GM18867 (cell line): ENCODE data around the gene CDC6.
A peak's percentile ranks its signal among the peaks of the same experiment; 100 is the strongest.

Source experiments
- ATAC-seq: cut with Tn5 transposase; IDR thresholded peaks from one replicate; pipeline ENCODE4 v1.9.1; 2021; ENCODE audit warnings: mild to moderate bottlenecking, moderate library complexity; ENCODE audit not compliant: unreplicated experiment

The CDC6 gene, protein sequence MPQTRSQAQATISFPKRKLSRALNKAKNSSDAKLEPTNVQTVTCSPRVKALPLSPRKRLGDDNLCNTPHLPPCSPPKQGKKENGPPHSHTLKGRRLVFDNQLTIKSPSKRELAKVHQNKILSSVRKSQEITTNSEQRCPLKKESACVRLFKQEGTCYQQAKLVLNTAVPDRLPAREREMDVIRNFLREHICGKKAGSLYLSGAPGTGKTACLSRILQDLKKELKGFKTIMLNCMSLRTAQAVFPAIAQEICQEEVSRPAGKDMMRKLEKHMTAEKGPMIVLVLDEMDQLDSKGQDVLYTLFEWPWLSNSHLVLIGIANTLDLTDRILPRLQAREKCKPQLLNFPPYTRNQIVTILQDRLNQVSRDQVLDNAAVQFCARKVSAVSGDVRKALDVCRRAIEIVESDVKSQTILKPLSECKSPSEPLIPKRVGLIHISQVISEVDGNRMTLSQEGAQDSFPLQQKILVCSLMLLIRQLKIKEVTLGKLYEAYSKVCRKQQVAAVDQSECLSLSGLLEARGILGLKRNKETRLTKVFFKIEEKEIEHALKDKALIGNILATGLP

DNA sequence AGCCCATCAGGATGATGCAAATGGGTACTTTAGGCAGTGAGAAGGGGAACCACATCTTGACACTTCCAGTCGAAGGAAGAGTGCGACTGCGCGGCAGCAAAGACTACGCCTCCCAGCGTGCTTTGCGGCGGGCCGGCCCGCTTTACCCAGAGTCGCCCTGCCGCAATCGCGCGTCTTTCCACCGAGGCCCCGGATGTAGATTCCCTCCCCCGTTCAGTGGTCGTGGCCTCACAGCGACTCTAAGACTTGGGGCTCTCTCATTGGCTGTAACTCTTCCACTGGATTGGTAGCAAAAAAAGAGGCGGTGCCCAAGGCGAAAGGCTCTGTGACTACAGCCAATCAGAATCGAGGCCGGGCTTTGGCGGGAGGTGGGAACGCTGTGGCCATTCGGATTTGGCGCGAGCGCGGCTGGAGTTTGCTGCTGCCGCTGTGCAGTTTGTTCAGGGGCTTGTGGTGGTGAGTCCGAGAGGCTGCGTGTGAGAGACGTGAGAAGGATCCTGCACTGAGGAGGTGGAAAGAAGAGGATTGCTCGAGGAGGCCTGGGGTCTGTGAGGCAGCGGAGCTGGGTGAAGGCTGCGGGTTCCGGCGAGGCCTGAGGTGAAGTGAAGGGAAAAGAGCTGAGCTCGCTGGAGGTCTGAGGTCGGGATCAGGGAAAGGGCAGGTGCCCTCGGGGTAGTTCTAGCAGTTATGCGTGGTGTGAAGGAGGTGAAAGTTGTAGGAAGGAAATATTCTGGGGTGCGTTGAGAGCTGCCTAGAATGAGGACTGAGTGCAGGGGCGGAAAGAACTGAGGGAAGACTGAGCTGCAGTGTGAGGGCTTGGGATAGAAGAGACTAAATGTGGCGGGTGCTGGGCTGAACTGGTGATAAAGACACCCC, at the start of gene CDC6:
CDC6 (plus strand) TSS at position 386 of the 876 bp plus-strand sequence. CDS start 1,542 bp downstream, outside the sequence.
- ATAC-seq: peak; percentile 90

DNA sequence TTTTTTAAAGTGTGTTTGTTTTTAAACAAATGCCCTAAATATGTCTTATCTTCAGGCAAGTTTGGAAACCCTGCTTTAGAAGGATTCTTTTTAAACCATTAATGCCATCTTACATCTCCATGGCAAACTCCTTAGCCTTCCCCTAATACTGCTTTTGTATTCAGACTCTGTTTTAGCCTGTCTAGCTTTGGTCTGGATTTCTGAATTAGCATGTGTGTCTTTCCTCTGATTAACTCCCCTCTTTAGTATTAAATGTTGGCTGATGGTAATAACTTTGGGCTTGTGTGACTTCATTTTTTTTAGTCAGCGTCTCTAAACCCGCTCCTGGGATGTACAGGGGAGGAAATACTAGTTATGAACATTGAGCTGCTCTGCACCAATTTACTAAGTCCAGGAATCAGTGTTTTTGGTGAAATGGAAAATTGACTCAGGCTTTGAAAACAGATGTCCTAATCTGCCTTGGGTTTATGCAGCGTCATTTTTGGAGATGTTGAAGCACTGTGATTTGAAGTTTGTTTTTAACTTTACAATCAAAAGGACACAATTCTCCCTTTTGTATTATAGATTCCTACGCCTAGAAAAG, 46.3 kb upstream of the CDC6 start:
- no peak for ATAC-seq

- ATAC-seq: no peak
Observed at GRCh38 chr17:40242774-40243173, 44.9 kb upstream of the CDC6 start.

DNA sequence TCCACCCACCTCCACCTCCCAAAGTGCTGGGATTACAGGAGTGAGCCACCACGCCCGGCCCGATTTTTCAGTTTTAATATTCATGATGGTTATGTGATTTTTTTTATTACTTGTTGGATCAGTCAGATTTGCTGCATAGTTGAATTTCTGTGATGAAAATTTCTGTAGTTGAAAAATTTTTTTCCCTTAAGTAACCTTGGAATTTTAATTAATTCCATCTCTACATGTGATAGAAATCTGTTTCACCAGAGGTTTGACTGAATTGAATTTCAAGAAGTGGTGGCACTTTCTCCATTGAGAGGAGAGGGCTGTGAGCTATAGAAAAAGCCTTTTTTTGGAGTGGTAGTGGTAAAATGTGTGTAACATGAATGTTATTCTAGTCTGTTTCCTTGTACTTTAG, 43.9 kb upstream of the CDC6 start:
- no peak for ATAC-seq

GRCh38 chr17:40244255-40244654, 43.4 kb upstream of the CDC6 start:
- no peak for ATAC-seq

GRCh38 chr17:40247926-40248495, 39.7 kb upstream of the CDC6 start:
- no peak for ATAC-seq

DNA sequence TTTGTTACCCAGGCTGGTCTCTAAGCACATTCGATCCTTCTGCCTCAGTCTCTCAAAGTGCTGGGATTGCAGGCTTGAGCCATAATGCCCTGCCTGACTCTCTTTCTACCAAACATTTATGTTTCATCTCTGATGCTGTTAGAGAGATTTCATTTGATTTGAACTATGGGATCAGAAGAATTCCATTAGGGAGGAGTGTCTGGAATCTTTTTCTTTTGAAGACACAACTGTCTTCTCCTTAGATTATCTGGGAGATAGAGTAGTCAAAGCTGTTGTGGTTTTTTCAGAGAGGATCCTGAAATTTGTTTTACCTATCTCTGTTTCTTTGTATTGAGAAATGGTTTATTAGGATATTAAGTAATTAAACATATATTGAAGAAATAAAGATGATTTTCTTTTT, 39.2 kb upstream of the CDC6 start:
- no peak for ATAC-seq

- no peak for ATAC-seq
Observed at GRCh38 chr17:40251576-40251975, 36.1 kb upstream of the CDC6 start.

- no peak for ATAC-seq
Observed at GRCh38 chr17:40253565-40253964, 34.1 kb upstream of the CDC6 start.

- ATAC-seq: no peak
Observed at GRCh38 chr17:40259505-40259904, 28.2 kb upstream of the CDC6 start.

DNA sequence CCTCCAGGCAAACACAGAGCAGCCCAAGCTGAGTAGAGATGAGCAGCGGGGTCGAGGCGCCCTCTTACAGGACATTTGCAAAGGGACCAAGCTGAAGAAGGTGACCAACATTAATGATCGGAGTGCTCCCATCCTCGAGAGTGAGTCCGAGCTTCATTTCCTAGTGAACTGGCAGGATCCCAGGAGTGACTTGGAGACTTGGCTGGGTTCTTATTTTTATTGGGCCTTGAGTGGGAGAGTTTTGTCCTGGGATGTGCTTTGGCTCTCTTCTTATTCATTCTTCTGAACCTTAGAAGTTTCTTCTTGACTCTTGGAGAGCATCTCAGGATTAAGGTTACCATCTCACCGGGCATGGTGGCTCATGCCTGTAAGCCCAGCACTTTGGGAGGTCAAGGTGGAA, 27.2 kb upstream of the CDC6 start:
- no peak for ATAC-seq

- ATAC-seq: no peak
Observed at GRCh38 chr17:40264458-40265185, 23.1 kb upstream of the CDC6 start.

DNA sequence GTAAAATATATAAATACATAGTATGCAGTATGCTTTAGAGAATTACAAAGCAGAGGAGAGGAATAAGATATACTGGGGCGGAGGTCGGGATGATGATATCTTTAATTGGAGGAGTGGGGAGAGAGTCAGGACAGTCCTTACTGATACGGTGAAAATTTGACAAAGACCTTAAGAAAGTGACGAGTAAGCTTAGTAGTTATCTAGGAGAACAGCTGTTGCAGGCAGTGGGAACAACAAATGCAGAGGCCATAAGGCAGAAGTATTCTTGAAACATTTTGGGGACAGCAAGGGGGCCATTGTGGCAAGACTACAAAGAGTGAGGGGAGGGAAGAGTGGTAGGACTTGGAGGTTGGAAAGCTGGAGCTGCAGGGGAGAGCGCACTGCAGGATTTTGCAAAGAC, 22.3 kb upstream of the CDC6 start:
- ATAC-seq: no peak

- no peak for ATAC-seq
Observed at GRCh38 chr17:40266882-40267281, 20.8 kb upstream of the CDC6 start.

DNA sequence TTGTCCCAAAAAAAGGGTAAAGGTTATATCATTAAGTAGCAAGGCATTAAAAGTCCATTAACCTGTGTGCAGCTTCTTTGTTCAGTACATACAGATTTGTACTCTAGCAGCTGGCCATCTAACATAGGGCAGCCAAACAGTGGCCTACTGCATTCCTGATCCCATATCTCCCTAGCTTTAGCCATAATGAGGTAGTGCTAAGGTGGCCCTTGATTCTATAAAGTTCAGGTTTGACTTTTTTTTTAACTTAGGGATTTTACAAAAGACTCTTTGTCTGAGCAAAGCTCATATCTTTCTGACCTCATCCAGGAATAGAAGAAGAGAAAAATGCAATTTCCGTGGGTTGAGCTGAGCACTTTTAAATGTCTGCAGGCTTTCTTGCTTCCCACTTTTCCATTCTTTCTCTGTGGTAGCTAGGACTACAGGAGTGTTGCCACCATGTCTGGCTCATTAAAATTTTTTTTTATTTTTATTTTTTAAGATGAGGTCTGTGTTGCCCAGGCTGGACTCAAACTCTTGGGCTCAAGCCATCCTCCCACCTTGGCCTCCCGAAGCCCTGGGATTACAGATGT, 19.5 kb upstream of the CDC6 start:
- ATAC-seq: no peak

- ATAC-seq: no peak
Observed at GRCh38 chr17:40278414-40278813, 9.3 kb upstream of the CDC6 start.

DNA sequence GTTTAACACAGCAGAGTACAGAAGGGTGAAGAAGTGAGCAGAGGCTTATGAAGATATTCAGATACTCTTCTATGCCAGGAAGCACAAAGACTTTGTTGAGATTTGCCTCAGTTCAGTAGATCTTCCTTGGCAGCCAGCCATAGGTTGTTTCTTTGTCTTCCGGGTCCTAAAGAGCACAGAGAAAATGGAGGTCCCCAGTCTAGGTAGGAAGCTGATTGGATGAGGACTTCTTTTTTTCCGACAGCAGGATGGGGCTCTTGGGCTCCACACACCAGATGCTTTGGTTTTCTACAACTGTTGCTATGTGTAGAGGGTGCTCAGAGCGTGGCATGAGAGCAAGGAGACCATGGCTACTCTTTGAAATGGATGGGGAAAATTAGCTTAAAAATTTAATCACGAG, 8.3 kb upstream of the CDC6 start:
- no peak for ATAC-seq

- ATAC-seq: no peak
Observed at GRCh38 chr17:40281663-40282062, 6.0 kb upstream of the CDC6 start.

GRCh38 chr17:40283662-40284061, 4.0 kb upstream of the CDC6 start:
- no peak for ATAC-seq
